ENCODE results near the gene MYOM1.
"Not testable (repeated sequence)": the region's sequence is repeated elsewhere in the genome, so short reads cannot be mapped to it uniquely, and the experiment has no call there.

MYOM1 gene

DNA sequence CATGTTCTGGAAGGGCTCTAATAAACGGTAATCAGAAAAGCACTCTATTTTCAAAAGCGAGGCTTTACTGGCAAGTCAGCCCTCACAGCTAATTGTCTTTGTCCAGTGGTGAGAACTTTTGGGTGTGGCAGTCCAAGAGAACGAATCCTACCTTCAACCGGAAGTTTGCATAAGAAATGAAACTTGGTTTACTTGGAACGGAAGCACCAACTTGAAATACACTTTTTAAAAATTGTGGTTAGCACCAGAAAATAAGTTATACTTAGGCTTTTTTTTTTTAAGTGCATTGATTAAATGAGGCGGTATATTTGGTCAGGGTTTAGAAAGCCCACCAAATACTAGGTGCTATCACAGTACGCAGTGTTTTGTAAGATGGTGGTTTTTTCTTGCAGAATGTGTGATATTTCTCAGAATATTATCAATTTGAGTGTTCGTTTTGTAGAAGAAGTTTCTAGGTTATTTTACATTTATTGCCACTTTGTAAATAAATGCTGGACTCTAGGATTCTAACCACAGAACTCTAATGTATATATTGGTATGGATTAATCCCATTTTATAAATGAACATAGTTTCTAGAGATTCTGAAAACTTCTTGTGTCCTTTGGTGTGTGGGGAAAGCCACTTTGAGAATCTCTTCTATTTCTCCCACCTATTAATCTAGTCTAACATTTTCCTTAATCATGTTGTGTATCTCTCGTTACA, 29.0 kb upstream of the MYOM1 start:
- peak; percentile 24 for DNase-seq

DNA sequence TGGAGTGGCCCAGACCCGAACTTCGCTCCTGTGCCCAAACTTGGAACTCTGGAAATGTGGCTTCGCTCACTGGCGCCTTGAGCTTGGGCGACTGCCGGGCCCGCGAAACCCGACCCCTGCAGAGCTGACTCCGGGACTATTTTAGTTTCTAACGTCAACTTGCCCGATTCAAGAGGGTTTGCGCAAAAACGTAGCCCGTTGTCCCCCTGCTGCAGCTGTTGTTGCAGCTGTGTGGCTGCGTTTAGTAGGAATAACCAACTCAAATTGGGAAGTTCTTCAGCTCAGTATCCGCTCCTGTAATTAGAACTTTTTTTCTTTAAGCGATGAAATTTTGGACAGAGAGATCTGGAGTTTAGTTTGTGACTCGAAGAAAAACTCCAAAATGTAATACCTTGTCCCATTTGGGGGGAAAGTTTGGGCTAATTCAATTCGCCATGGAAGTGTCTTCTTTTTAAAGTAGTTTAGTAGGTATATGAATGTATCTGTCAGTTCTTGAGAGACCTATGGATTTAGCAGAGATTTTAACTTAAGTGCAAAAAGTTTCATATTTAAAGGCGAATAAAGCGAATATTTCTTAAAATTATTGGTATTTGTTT, 28.4 kb upstream of the MYOM1 start:
- no peak for DNase-seq

DNA sequence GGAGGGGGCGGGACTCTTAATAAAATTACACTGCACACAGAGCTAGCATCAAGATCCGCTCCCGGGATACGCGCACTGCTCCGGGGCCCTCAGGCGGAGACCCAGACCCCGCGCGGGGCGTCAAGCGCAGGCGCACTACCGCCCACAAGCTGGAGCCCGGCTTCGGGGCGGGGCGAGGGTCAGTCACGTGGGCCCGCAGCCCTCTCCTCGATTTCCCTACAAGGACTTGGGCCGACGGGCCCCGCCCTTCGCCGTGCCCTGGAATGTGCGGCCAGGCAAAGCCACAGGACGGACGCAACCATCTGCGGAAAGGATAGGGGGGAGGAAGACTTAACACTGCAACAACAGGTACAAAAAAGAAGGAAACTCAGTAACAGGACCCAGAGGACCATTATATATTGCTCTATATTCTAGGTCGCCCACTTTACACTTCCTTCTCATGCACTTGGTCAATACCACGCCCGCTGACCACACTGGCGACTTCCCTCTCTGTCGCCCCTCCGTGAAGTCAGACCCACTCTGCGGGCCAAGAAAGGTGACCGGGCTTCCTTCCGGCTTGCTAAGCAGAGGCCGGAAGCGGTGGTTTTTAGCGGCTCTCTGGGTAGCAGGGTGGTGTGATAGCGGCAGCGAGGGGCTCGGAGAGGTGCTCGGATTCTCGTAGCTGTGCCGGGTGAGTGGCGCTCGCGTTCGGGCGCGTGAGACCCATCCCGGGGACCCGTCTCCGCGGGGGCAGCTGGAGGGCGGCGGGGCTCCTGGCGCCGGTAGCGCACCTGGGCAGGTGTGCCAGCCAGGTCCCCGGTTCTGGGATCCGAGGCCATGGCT, 27.7 kb upstream of the MYOM1 start, which contains the start of gene MYL12A:
MYL12A (plus strand) TSS at position 562 of the 822 bp plus-strand sequence. CDS start 5,447 bp downstream, outside the sequence.
- peak; percentile 97 for DNase-seq

DNA sequence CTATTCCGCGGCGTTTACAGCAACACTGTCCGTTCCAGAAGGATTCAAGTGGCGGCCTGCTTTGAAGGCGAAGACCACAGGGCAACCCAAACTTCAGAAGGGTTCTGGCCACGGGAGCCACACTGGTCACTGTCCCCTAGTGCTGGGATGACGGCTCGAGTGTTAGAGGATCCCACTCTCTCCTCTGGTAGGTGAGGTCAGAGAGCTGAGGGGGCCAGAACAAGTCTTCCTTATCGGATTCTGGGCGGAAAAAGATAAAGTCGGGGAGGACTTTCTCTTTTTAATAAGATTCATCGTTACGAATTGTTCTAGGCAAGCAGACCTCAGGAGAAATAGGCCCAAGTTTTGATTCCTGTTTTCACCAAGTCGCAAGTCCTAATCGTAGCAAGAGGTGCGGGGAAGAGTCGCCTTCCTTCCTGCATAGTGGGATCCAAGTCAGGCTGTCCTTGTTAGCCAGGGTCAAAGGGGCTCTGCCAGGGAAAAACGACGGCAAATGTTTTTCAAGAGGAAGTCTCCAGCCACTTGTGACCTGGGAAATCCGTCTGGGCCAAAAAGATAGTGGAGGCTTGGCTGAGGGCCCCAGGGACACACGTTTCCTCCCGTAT, 27.0 kb upstream of the MYOM1 start:
- DNase-seq = no peak

DNA sequence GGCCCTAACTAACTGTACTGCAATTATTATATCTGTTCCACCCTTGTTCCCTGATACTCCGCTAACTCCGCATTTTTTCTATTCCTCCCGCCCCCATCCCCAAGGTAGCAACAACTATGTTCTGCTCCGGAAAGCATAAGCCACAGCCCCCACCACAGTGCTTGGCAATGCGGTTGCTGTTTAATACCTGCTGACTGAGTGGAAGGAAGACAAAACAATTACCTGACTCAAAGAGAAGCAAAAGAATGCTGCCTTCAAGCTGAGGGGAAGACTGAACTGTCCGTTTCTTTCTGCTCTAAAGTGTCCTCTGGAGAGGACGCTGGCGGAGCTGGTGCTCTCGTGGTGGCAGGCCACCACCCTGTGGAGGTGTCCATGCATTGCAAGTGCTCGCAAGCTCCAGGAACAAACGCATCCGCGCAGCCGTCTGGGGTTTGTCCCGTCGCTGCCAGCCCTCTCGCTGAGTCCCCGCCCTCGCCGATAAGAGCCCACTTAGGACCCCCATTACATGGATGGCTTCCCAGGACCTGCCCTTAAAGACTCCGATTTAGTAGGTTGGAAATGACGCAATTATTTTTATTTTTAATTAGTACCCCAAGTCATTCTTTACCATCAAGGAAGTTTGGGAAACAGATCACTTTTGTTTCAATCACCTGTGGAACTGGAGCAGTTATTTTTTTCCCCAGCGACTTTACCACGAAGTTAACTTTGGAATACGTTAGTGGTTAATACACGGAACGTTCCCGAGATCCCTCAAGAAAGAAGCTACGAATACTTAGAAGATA, 26.3 kb upstream of the MYOM1 start:
- peak; percentile 64 for DNase-seq

DNA sequence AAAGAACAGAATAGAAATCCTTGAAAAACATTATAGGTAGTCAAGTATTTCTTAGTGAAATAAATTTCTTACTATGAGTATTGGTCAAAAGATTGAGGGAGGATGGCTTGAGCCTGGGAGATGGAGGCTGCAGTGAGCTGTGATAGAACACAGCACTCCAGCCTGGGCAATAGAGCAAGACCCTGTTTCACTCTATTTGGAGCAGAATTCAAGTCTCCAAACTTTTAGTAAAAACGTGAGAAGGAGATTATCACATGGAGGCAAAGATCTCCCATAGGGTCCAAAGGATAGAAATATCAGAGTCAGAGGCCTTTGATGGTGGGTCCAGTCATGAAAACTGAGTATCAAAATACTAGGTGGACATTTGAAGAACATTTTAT, 25.4 kb upstream of the MYOM1 start:
- no peak for DNase-seq

DNA sequence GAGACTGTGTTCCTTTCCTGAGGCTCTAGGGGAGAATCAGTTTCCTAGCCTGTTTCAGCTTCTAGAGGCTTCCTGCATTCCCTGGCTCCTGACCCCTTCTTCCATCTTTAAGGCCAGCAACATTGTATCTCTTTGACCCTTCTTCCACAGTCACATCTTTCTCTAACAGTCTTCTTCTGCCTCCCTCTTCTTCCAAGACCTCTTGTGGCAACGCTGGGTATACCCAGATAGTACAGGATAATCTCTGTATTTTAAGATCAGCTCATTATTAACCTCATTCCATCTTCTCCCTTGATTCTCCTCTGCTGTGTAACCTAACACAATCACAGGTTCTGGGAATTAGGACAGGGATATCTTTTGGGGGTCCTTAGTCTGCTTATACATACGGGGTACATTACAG, 19.0 kb upstream of the MYOM1 start:
- DNase-seq = no peak

DNA sequence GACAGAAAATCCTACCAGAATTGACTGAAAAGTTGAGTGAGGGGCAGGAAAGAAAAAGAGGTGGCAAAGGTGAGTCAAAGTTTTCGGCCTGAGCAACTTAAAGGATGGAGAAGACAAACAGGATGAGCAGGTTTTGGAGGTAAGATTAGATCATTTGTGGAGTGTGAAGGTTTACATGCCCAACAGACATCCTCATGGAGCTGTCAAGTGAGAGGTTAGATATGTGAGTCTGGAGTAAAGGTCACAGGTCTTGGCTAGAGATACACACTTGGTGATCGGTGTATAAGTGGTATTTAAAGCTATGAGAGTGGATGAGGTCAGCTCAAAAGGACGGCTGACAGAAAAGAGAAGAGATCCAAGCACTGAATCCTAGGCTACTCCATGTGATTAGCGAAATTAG, 16.7 kb upstream of the MYOM1 start:
- no peak for DNase-seq

DNA sequence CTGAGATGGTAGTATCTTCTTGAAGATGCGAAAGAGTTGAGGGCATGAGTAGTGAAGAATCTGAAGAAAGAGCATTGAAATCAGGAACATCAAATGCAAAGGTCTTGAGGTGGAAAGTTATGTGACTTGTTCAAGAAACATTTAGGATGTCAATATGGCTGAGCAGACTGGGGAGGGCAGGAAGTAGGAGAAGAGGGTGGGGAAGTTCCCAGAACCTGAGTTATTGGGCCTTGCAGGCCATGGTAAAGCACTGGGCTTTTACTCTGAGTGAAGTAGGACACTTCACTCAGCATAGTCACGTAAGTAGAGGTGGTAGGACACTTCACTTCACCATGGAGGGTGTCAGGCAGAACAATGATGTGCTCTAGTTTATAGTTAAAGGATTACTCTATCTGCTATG, 16.1 kb upstream of the MYOM1 start:
- no peak for DNase-seq

DNA sequence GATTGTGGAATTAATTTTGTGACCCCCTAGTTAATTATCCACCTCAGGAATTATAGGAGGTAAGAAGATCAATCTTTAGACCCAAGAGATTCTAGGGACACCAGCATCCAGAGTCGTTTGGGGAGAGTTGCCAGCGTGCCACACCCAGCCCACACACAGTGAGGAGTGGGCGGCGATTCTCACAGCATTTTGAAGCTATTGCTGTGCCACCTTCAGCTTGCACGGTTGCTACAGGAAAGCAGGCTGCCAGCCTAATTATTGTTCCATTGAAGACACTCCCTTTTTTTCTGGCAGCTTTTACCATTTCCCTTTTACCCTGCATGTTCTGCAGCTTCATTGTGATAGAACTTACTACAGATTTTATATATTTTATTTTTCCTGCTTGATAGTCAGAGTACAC, 14.7 kb upstream of the MYOM1 start:
- DNase-seq = no peak

DNA sequence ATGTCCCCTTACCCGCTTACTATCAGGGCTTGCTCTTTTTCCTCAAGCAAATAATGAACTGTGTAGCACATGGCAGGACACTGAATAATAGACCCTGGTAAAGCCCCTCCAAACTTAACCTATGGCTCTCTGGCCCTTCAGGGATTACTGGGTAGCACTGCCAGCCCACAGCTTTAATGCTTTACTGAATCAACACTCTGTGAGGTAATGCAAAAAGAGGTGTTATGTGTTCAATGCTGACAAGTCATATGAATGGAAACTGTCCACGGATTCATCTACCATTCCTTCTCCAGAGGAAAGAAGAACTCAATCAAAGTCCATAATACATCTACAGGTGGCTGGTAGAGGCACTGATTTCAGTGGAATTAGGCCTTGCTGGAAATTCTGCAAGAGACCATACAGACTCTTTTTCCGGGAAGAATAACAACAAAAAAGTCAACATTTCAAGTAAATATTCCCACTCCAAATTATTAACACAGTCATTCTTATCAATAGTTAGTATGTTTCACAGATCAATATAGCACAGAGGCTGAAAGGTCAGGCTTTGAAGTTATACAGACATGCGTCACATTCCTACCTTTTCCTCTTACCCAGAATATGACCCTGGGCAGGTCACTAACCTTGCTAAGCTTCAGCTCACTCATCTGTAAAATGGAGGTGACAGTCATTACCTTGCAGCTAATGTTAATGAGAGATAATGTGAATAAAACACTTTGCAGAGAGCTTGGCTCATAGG, 13.8 kb upstream of the MYOM1 start:
- DNase-seq = no peak

DNA sequence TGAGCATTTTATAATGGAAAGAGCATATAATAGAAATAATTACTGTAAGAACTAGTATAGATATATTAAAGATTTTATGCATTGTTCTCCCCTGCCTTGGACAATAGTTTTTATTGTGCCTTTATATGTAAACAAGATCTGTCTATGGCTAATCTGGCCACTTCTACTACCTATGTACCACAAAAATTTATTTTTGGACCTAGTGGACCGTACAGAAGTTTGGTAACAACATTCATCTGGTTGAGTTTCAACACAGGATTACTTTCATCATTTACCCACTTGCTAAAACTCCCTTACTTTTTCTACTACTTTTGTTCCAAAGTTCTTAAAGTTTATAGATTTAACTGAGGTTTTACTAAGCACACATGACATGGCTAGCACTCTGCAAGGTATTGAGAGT, 13.2 kb upstream of the MYOM1 start:
- DNase-seq = no peak

DNA sequence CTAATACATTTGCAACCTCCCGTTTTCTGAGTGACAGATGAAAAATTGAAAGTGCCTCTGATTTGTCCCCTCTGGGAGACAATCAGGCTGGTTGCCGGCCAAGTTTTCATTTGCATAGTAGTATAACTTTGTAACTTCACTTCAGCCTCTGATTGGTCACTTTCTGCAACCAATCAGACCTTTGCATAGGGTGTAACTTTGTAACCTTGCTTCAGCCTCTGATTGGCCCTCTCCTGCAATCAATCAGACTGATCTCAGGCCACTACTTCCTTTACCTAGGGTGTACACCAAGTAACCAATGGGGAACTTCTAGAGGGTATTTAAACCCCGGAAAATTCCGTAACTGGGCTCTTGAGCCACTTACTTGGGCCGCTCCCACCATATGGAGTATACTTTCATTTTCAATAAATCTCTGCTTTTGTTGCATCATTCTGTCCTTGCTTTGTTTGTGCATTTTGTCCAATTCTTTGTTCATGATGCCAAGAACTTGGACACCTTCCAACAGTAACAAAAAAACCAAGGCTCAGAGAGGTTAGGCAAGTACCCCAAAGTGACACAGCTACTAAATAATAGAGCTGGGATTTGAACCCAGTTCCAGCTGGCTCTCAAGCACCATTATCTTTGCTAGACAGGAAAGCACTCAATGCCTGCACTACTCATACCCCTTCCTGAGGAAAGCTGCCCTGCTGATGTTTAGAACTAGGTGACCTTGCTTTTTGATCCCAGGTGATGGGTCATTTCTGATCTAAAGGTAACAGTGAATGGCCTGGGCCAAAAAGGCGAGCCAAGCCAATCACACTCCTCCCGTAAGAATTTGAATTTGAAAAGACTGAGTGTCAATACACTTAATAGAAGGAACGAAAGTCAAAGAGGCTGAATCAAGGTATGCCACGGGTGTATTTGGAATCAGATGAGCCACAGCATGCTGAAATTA, 10.9 kb upstream of the MYOM1 start:
- DNase-seq = no peak

DNA sequence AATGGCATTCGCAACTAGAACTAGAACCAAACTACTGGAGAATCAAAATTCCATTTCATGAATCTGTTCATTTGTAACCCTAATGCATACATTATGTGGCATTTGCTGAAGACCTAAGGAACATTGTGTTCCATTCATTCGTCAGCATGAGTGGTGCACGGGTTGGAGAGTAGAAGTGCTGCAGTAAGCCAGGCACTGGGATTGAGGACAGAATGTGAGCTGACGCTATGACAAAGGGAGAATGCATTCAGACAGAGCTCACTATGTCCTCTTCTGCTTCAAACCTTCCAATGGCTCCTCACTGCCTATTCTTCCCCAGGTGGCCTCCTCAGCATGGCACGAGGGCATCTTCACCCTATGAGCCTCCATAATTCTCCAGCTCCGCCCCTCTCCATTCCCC, 6.3 kb upstream of the MYOM1 start:
- DNase-seq = no peak

DNA sequence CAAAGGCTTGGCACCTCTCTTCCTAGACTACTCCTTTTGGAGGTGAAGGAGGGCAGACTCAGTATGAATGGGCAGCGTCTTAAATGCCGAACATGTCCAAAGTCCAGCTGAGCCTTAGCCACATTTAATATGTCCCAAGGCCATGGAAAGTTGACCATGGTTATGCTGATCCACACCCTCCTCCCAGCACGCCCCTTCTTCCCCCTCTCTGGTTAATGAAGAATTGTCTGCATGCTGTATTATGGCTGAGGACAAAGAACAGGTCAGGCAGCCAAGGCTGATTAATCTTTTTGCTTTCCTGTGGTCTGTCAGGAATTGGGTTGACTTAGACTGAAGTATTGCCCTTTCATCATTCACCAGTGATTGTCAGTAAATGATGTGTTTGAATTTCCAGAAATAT, 5.8 kb upstream of the MYOM1 start:
- DNase-seq = no peak

DNA sequence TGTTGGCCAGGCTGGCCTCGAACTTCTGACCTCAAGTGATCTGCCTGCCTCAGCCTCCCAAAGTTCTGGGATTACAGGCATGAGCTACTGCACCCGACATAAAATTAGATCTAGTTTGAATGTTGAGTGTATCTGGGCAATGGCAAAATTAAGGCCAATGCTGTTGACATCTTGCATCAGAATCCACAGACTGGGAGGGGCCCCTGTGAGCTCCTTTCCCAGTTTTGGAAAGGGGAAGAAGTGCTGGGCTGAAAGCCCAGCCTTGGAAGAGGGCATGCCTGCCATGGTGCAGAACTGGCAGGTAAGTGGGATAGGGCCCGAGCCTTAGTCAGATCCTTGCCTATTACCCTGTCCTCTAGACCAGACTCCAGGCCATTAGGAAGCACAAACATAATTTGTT, 4.5 kb upstream of the MYOM1 start:
- DNase-seq = no peak

DNA sequence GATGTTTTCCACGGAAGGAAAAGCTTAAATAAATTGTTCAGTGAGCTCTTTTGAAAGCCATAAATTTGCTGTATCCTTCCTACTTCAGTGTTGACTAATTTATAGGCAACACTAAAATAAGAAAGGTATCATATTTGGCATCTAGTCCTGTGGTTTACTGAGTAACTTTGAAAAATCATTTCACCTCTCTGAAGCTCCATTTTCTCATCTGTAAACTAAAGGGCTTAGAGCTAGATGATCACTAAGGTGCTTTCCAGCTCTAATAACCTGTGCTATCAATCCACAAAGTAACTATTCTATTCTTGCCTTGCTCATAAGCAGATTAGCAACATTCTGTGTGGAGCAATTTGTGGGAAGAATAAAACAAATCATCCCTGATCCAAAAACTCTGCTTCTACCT, 3.6 kb upstream of the MYOM1 start:
- no peak for DNase-seq

DNA sequence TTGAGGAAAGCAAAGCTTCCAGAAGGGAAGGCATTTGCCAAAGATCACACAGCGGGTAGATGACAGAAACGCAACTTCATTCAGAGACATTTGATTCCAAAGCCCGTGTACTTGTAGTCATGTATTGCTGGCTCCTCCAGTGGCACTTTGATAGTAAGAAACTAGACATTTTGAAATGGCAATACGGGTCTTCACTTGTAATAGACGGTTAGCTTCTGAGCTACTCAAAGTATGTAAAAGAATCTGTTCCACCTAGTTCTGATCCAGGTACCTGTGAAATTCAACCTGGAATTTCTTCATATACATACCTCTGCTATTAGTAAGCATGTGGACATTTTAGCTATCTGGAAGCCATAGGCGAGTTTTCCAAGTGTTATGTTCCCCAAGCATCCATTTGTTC, 1.7 kb upstream of the MYOM1 start:
- DNase-seq = no peak

DNA sequence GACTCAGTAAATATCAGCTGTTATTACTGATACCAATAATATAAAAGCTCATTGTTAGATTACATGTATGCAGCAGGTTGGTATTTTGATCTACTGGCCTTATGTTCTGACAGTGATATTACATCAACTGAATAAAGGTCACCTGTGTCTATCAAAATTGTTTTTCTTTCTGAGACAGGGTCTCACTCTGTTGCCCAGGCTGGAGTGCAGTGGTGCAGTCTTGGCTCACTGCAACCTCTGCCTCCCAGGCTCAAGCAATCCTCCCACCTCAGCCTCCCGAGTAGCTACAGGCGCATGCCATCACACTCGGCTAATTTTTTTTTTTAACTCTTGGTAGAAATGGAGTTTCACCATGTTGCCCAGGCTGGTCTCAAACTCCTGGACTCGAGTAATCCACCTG, 1.1 kb upstream of the MYOM1 start:
- DNase-seq = not testable (repeated sequence)

DNA sequence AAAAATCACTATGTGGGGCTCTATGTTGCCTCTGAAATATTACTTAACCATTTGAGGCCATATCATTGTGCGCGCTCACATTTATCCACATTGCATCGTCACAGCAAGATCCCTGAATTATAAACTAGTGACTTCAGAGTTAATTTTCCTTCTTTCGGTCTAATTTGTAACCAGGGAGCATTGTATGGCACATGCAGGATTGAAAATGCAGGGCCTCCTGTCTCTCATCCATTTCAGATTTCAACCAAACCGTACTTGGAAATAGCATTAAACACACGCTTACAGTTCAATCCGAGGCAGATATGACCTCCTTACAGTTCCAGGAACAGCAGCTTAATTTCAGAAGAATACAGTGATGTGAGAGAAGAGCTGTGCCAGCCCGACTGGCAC, 532 bp downstream of the MYOM1 start:
- no peak for DNase-seq

DNA sequence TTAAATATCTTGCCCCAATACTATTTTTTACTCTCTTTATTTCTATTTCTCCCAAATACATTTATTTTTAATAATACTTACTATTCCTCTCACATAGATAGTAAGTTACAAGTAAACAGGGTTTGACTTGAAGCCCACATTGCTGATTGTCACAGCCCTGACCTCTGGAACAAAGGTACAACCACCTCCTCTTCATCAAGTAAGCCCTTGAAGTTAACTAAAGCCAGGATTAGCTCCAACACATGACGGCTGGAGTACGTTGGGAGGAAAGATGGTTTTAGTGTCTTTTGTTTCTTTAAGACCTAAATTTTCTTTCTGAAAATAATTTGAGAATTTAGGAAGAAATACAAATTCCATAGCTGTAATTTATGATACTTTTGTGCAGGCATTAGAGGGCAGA, 949 bp downstream of the MYOM1 start:
- no peak for DNase-seq

All from KG1 (cell line).